ENCODE data around the gene CRYGB.
A peak's percentile ranks its signal among the peaks of the same experiment; 100 is the strongest.
"Not testable (repeated sequence)": the region's sequence is repeated elsewhere in the genome, so short reads cannot be mapped to it uniquely, and the experiment has no call there.

Gene CRYGB

DNA sequence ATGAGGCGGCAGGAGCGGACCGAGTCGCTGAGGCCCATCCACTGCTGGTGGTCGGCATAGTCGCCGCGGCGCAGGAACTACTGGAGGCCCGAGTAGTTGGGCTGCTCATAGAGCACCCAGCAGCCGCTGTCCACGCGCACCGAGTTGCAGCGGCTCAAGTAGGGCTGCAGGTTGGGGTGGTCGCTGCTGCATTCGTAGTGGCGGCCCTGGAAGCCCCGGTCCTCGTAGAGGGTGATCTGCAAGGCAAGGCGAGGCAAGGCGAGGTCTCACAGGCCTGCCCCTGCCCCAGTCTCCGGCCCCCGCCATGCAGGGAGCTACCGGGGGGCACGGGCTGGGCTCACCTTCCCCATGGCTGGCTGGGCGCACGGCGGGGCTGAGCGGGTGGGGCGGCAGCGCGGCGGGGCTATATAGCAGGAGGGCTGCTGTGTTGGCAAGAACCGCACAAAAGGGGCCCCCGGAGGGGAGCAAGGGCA, 33.6 kb downstream of the CRYGB start:
- DNase-seq, result not testable (repeated sequence)

DNA sequence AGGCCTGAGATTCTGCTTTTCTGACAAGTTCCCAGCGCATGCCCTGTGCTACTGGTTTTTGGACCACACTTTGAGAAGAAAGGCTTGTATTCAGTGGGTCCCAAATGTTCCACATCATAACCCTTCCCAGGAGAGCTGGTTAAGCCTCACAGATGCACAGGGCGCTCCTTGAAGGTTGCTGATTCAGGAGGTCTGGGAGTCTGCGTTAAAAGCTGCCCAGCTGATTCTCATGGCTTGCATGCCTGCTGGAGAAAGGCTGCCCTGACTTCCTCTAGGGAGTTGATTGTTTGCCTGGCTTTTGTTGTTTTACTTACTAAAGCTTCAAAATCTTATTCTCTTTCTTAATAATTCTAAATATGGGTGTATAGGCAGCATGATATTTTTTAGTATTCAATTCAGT, 42.3 kb downstream of the CRYGB start:
- DNase-seq, result peak; percentile 11

DNA sequence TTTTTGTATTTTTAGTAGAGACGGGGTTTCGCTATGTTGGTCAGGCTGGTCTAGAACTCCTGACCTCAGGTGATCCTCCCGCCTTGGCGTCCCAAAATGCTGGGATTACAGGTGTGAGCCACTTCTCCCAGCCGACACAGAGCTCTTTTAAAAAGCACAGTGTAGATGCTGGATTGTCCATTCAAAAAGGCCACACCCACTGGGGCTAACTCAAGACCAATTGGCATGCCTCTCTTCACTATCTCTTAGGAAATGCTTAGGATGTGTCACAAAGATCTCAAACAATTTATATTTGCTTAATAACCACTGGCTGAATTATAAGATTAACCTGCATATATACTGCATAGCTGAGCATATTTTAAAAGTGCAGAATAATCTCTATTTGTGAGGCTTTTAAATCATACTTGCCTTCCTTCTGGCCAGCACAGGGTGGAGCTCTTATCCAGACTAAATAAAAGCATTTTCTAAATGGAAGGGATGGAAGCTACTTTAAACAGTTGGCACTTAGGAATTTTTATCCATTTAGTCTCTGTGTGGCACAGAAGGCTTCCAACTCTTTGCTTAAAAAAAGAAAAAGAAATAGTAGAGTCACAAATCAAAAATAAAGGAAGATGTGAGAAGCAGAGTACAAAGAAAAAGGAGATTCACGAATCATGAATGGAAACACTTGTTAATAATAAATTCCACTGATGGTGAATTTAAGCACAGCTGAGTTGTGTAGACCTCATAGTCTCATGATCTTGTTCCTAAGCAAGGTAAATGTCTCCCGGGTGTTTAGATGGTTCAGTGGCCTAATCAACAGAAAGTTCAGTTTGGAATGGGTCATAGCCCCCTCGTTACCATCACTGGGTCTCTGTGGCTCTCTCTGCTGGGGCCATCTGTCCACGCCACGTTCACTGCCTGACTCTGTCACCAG, 44.0 kb downstream of the CRYGB start:
- DNase-seq, result peak; percentile 51

DNA sequence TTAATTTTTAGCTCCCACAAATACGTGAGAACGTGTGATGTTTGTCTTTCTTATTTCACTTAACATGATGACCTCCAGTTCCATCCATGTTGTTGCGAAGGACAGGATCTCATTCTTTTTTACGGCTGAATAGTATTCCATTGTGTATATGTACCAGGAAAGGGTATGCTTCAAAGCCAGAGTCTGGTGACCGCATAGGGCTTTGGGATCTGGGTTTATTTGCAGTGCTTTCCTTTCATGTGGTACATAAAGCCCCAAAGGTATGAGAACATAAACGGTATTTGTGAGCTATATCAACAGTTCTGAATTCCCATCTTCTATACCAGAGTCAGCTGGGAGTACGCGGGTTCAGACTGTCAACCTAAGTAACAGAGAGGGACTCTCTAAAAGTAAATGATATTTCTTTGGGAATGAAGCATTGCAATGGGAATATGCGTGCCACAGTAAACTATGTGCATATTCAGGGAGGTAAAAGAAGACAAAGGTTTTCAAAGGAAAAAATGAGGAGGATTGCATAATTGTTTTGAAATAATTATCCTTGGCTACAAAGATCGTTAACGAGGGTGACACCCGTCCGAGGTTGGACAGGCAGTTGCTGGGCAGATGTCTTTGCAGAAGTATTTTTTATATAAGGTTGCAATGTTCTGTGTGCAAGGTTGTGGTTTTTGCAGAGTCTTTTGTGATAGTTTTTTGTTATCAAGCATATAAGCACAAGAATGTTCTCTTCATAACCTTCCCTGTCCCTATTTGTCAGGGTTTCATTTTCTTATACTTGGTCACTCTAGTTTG, 46.1 kb downstream of the CRYGB start:
- no peak for DNase-seq

DNA sequence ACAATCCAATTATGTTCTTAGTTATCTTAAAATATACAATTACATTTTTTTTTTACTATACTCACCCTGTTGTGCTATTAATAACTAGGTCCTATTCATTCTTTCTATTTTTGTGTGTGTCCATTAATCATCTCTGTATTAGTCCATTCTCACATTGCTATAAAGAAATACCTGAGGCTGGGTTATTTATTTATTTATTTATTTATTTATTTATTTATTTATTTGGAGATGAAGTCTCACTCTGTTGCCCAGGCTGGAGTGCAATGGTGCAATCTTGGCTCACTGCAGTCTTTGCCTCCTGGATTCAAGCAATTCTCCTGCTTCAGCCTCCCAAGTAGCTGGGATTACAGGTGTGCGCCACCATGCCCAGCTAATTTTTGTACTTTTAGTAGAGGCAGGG, 47.3 kb downstream of the CRYGB start:
- not testable (repeated sequence) for DNase-seq

DNA sequence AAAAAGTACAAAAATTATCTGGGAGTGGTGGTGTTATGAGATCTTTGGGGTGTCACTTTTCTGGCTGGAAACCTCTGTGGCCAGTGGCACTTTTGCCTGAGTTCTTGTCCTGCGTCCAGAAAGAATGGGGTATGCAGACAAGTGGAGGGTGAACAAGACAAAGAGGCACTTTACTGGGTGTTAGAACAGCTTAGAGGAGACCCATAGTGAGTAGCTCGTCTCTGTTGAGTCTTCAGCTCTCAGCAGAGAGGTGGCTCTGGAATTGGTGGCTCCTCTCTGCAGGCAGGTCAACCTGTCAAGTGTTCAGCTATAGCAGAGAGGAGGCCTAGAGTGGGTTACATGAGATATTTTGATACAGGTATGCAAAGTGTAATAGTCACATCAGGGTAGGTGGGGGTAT, 47.7 kb downstream of the CRYGB start:
- DNase-seq, result no peak

DNA sequence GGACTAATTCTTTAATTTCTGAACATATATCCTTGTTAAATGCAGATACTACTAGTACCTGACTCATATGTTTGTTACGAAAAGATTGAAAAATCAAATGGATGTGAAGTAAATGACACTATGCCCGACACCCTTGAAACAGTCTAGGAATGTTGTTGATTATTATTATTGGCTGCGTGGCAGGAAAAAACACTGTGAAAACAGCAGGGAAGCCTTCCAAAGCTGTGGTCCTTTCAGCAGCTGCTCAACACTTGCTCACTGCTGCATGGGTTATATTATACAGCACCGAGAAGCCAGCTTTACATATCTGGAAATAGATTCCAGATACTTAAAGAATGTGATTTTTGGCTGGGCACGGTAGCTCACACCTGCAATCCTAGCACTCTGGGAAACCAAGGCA, 48.2 kb downstream of the CRYGB start:
- DNase-seq, result no peak

DNA sequence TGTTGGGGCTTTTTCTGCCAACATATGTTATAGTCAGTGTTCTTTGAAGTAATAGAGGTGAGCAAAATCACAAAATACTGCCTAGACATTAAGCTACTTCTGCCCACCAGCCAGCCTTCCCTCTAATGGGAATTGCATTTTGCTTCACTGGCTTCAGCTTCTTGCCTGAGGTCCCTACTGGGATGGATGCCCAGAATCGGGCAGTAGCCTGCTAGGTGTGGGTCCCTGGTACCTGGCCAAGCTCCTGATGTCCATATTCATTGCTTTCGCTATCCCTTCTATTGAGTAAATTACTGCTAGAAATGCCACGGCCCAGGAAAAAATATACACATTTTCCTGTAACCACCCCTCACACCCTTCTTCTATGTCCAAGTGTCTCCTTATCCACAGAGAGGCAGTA, 48.6 kb downstream of the CRYGB start:
- DNase-seq, result no peak

DNA sequence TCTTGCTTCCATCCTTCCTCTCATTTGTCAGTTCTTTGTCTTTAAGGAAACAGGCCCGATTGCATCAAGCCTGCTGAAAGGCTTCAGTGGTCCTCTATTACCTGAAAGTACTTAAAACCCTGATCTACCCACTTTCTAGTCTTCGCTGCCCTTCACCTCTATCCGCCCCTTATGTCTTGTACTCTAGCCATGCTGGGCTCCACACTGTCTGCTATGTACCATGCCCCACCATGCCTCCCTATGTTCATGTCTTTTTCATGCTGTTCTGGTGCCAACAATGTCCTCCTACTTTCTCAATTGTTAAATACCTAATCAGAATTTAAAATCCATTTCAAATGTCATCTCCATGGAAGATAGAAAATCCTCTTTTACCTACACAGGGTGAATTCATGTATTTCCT, 49.9 kb downstream of the CRYGB start:
- DNase-seq, result no peak

DNA sequence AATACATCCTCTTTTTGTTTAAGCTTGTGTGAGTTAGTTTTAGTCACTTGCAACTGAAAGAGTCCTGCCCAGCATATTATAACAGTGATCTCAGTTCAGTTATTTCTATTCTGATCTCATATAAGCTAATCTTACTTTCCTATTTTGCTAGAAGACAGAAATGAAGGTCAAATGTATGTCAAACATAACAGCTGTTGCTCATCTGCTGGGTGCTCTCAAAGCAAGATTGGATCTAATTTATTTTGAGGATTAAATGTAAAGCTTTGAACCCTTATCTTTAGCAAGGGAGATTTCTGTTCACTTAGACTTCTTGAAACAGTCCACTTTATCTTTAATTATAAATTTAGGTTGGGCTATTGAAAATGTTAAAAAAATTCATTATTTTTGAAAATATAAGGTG, 52.8 kb downstream of the CRYGB start:
- DNase-seq, result no peak

Data from NCI-H2171 treated with DMSO at 0.1 percent for 48 hours (cell line).